GM19455 (cell line): ENCODE results near the gene EYS.
A peak's percentile ranks its signal among the peaks of the same experiment; 100 is the strongest.
"Not testable (repeated sequence)": the region's sequence is repeated elsewhere in the genome, so short reads cannot be mapped to it uniquely, and the experiment has no call there.

Experiments
- ATAC-seq: cut with Tn5 transposase; IDR thresholded peaks from one replicate; pipeline ENCODE4 v1.9.1; 2021; ENCODE audit not compliant: unreplicated experiment

Gene EYS

GRCh38 chr6:63807056-63807455, 1900.0 kb downstream of the EYS start:
- ATAC-seq, result no peak

DNA sequence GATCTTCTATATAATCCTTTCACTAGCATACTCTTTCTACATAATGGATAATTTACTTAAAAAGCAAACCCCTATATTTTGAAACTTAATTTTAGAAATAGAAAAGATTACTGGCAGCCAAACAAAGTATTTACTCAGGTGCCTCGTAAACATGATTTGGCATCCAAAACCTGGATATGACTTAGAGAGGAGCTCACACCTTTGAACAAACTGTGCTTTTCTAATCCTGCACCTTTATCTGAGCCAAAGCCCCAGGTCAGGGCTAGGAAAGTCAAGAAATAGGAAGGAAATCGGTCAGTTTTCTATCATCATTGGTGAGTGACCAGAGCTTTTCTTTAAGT, 1900.5 kb downstream of the EYS start:
- ATAC-seq, result no peak

GRCh38 chr6:63805808-63806572, 1901.0 kb downstream of the EYS start:
- no peak for ATAC-seq

DNA sequence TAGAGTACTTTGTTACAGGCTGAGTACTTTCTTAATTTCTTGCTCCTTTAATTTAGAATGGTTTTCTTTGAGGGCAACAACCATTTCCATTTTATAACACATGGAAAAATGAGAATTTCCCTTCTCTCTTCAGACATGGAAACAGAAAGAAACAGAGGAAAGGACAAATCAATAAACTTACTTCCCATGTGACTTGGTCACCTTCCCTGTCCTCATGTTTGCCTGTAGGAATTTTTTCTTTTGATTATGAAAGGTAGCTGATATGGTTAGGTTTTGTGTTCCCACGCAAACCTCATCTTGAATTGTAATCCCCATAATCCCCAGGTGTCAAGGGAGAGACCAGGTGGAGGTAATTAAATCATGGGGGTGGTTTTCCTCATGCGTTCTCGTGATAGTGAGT, 1901.7 kb downstream of the EYS start:
- no peak for ATAC-seq

- ATAC-seq, result no peak
These were observed 1902.6 kb downstream of the EYS start for GRCh38 chr6:63804381-63804956.

GRCh38 chr6:63803371-63803770, 1903.7 kb downstream of the EYS start:
- ATAC-seq, result no peak

DNA sequence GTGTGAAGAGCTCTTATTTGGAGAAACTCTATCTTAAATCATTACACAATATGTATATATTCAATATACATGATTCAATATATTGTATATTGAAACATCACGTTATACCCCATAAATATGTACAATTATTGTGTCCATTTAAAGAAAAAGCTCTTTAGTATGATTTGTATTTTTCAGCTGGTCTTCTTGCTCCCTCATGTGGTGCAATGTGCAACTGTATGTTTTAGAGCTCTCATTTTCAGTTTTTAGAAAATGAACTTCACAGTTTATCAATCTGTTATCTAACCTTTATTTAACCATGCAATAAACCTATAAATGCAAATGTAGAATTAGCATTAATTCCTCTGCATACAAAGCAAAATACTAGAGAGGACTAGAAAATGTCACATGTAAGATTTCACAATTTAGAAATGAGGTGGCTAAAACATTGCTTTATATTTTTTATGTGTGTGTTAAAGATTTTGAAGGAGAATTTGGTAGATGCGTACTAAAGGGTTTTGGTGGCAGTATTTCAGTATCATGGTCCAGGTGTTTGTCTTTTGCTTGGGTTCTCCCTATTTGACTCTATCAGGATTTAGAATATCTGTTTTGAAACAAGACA, 1904.3 kb downstream of the EYS start:
- ATAC-seq, result peak; percentile 51

- not testable (repeated sequence) for ATAC-seq
These were observed 1906.6 kb downstream of the EYS start for GRCh38 chr6:63800386-63800785.

- ATAC-seq, result no peak
These were observed 1907.2 kb downstream of the EYS start for GRCh38 chr6:63799813-63800212.

DNA sequence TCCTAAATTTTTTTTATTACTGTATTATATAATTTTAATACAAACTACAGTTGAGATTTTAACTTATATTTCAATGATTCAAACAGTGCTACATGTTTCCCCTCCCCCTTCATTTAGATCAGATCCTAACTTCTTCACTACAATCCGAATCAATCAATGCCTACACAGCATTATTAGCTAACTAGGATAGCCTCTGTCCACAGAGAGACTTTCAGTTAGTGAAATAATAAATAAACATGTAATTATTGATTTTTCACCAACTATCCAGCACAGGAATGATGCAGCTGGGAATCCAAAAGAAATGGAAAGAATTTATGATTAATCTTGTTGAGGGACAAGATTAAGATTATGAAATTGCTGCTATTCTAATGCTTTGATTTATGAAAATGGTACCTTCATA, 1907.7 kb downstream of the EYS start:
- no peak for ATAC-seq

GRCh38 chr6:63798378-63798777, 1908.6 kb downstream of the EYS start:
- no peak for ATAC-seq

DNA sequence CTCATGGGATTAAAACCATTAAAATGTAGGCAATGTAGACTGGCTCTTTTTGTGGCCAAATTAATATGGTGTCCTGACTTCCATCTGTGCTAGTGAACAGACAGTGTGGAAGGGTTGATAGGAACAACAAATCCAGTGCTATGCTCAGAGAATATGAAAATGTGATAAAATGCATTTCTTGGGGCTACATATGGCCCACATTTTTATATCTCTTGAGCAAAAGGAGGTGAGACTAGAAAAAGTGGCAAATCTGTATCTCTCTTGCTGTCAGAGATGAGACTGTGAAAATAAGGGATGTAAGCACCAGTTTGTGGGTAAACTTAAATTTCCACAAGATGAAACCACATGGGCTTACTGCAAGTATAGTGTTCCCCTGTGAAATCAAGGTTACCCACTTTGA, 1909.3 kb downstream of the EYS start:
- no peak for ATAC-seq

- no peak for ATAC-seq
These were observed 1911.2 kb downstream of the EYS start for GRCh38 chr6:63795826-63796225.

GRCh38 chr6:63795006-63795405, 1912.0 kb downstream of the EYS start:
- no peak for ATAC-seq

DNA sequence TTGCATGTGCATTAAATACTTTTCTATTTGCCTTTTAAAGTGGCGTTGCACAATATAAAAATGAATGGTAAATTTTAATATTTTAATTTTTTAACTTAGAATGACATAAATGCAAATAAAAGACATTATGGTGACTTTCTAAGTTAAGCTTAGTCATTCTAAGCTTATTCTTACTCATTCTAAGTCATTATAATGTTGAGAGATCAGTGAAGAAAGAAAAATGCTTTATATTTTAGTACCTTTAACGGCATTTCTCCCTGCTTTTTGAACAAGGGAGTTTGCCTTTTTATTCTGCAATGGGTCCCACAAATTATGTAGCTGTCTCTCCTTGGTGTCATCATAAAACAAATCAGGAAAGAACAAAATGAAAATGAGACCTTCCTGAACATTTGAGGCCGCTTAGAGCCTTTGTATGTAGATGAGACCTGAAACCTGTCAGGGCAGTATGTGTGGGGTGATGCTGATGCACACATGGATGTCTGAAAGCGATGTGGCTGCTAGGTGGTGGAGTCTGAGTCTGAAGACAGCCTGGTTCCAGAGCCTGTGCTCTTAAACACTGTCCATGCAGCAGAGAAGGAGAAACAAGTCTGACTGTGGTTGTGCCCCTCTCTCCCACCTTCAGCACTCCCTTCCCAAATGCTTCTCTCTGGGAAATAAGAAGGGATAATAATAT, 1913.4 kb downstream of the EYS start:
- ATAC-seq, result no peak

- no peak for ATAC-seq
These were observed 1914.1 kb downstream of the EYS start for GRCh38 chr6:63792736-63793464.

GRCh38 chr6:63790334-63790733, 1916.7 kb downstream of the EYS start:
- no peak for ATAC-seq

DNA sequence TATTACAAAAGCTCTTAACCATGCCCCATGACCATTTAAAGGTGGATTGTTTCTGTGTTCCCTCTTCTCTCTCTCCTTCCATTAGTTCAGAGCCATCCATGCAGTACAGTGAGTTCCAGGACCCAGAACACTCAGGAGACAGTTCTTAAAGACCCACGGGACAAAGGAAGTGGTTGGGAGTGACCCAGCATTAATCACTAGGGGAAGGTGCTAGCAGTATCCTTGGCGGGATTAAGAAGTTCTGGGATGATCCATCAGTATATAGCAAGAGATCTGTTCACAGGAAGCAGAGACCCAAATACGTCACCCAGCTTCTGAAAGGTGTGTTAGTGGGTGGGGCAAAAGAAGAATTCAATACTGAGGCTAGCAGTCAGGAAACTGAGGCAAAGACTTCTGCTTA, 1917.3 kb downstream of the EYS start:
- no peak for ATAC-seq

DNA sequence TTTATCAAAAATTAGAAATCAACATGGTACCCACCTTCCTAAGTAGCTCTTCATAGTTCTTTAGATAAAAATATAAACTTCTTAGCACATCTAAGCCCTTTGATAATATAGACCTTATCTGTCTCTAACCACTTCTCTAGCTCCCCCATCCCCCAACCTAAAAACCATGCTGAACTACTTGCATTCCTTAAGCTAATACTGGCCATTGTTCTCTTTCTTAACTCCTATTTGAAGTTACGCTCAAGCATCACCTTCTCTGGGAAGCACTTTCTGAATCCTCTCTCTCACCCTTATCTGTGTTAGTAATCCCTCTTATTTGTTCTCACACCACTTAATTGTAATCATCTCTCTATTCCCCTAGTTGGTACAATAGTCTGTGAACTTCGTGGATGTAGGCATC, 1918.5 kb downstream of the EYS start:
- no peak for ATAC-seq

- no peak for ATAC-seq
These were observed 1920.0 kb downstream of the EYS start for GRCh38 chr6:63787021-63787420.

DNA sequence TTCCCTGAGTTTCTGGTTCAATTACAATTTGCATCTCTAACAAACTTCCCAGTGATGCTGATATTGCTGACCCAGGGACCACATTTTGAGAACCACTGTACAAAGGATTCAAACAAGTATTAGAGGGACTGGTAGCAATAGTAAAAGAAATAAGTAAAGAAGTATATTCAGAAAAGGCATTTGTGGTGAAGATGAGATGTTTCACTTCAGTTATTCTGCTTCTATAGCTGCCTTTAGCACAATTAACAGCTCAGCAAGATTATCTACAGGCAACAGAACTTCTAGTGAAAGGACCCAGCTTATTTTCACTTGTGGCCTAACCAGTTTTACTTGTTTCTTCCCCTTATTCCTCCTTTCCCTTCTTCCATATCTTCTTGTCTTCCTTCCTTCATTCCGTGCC, 1922.0 kb downstream of the EYS start:
- no peak for ATAC-seq
